ENCODE measurements around the gene PCDHGA9. TPM values are rescaled to one million over a fixed set of nuclear protein-coding genes. Genes with fewer than 3 reads are reported as not detected.

Gene PCDHGA9
- total and polyA plus RNA-seq, 2 of the 8 experiments (the other 6 are each of a cell fraction or from before 2014, with no cell fraction given), result 0.79 to 1.1 TPM

DNA sequence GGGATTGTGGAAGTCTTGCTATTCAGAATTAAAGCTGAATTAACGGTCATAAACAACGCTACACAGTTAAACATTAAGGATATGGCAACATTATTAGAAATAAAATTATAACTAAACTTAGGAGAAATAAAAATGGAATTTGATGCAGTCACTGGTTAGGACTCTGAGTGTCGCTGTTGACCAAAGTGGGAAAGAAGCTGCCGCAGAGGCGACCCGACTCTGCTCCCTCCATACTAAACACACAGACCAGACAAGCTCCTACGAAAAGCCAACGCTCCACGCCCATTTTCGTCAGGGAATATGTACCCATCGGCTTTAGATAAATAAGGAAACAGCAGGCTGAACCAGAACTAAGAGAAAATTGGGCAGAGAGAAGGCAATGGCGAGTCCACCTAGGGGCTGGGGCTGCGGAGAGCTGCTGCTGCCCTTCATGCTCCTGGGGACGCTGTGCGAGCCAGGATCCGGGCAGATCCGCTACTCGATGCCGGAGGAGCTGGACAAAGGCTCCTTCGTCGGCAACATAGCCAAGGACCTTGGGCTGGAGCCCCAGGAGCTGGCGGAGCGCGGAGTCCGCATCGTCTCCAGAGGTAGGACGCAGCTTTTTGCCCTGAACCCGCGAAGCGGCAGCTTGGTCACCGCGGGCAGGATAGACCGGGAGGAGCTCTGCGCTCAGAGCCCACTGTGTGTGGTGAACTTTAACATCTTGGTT is 38.5 kb upstream of the PCDHGA9 start, which contains the start of gene PCDHGA5:
Gene PCDHGA5 (plus strand): TSS at position 211 of the 709 bp plus-strand sequence. CDS start 169 bp downstream, at position 380.
- Histone ChIP-seq H2BK12ac (ENCODE audit: low read depth, low read length) (no peak within 1 kb of the TSS), H3K4me1 (replicated peaks in 1 of 4; ENCODE audit: control insufficient read depth in 3 of 4, insufficient read depth in 4 of 4, low read length in 3 of 4) (peaks cover 0 to 3% (median under 1%) of the 10 kb centered on the region in 4 experiments; a peak in 1 of 7 replicates), H4K20me1 (replicated peaks in 1 of 2; ENCODE audit: control insufficient read depth in 1 of 2, insufficient read depth in 2 of 2, low read length in 2 of 2) (no peaks in the 10 kb centered on the region), H2BK120ac (replicated peaks; ENCODE audit: low read depth, low read length) (no peak within 1 kb of the TSS), H2BK15ac (ENCODE audit: low read length) (no peak within 1 kb of the TSS; the same call in 1 of the 2 replicates), H4K8ac (ENCODE audit: extremely low read depth, insufficient read depth, low read length) (no peak within 1 kb of the TSS), H3K27me3 (replicated peaks in 1 of 4; ENCODE audit: control insufficient read depth in 3 of 4, extremely low read depth in 1 of 4, insufficient read depth in 3 of 4, low read length in 3 of 4) (no peaks in the 10 kb centered on the region), H2AK5ac (ENCODE audit: low read depth, low read length) (no peak within 1 kb of the TSS), H3K79me1 (ENCODE audit: low read depth, low read length) (no peaks in the 10 kb centered on the region), H3K56ac (replicated peaks; ENCODE audit: insufficient read length, low read depth, low read length) (no peak within 1 kb of the TSS), H3K9me3 (ENCODE audit: insufficient read depth in 2 of 2, low read depth in 1 of 2, low read length in 1 of 2) (peaks cover 43 to 51% of the 10 kb centered on the region in 2 experiments), H2AFZ (ENCODE audit: low read length) (no peak within 1 kb of the TSS), H2BK20ac (ENCODE audit: low read length) (no peak within 1 kb of the TSS), H3K27ac (ENCODE audit: low read depth, low read length) (no peak within 1 kb of the TSS), H3K36me3 (ENCODE audit: control insufficient read depth in 2 of 4, insufficient read depth in 4 of 4, low read length in 3 of 4) (peaks cover 0 to 8% (median 3%) of the 10 kb centered on the region in 4 experiments; a peak in 3 of 8 replicates), H3K23ac (ENCODE audit: insufficient read length) (no peak within 1 kb of the TSS), H3K4me2 (ENCODE audit: insufficient read depth in 1 of 2, low read depth in 2 of 2, low read length in 2 of 2) (no peak within 1 kb of the TSS), H3K79me2 (ENCODE audit: control insufficient read depth in 1 of 2, insufficient read depth in 2 of 2, low read length in 2 of 2) (no peaks in the 10 kb centered on the region), H3K14ac (ENCODE audit: insufficient read length) (no peak within 1 kb of the TSS), H4K91ac (replicated peaks; ENCODE audit: insufficient read length, low read length) (no peak within 1 kb of the TSS), H3K18ac (ENCODE audit: extremely low read depth, low read length) (no peak within 1 kb of the TSS), H3K23me2 (ENCODE audit: low read depth, low read length) (no peaks in the 10 kb centered on the region), H3K4ac (replicated peaks; ENCODE audit: insufficient read length, low read depth, low read length) (no peak within 1 kb of the TSS), H3K4me3 (ENCODE audit: extremely low read depth in 1 of 4, insufficient read depth in 2 of 4, low read depth in 3 of 4, low read length in 4 of 4) (peak within 1 kb of the TSS in 1 of 4 experiments; percentile 40; a peak in 1 of 8 replicates), H2BK5ac (ENCODE audit: low read depth, low read length) (no peak within 1 kb of the TSS), H4K5ac (ENCODE audit: insufficient read length, low read depth, low read length) (no peak within 1 kb of the TSS), H3K9ac (replicated peaks in 1 of 4; ENCODE audit: extremely low read depth in 1 of 4, low read depth in 3 of 4, low read length in 3 of 4) (no peak within 1 kb of the TSS)
- TF ChIP-seq RAD21 (IDR thresholded peaks at IDR 0.05 in 1 of 2, conservative IDR thresholded peaks at IDR 0.05 in 1 of 2; ENCODE audit: low read depth in 2 of 2, low read length in 2 of 2), result 0 out of 4 replicates have a peak, but pooled peaks of 1 of the 2 experiments have one; percentile 1
- TF ChIP-seq TBP (IDR thresholded peaks at IDR 0.05; ENCODE audit: low read depth, low read length), result no peak
- CTCF ChIA-PET (ENCODE audit: partially characterized antibody), result interaction anchor here (0.7 to 2.3 kb wide), 23 partner anchors 9 to 203 kb away, joined by 3 to 18 read pairs (median 4); partner anchors contain the start of genes PCDHB14, PCDHB15, PCDHGA10 and PCDHGA11
- FAIRE-seq (no peak), DNase-seq (ENCODE audit: low read depth in 1 of 2, low spot score in 2 of 2) (no peak)
- 94% methylated on average over 30 of the region's 34 CpGs; no CpG with 5 or more reads in 1 of the 2 experiments for WGBS, 2 experiments (ENCODE audit: extremely low coverage in 1 of 2, insufficient coverage in 1 of 2, insufficient read length in 1 of 2, insufficient replicate concordance in 2 of 2, low coverage in 1 of 2, low lambda C conversion rate in 2 of 2, missing lambda C conversion rate in 1 of 2)
- POLR2A ChIA-PET (ENCODE audit: partially characterized antibody), result interaction anchor here (1.1 to 1.6 kb wide), 2 partner anchors 151 to 197 kb away, joined by 3 read pairs; no protein-coding TSS in a partner anchor

All from H1 (cell line).